Left kidney (tissue), 2 donors: ENCODE results near the gene ANKRD28. TPM values are rescaled to one million over a fixed set of nuclear protein-coding genes. Genes with fewer than 3 reads are reported as not detected.

Experiments used
- DNase-seq: peaks from one replicate; pipeline ENCODE4 v3.0.0-alpha.2; 2013
- polyA plus RNA-seq: library from polyadenylated mRNA; unstranded; fragments of 120-200 nt; gene quantifications from one replicate; pipeline ENCODE4 v1.2.1, GENCODE V29; 2013; ENCODE audit not compliant: insufficient read length

Gene ANKRD28
- polyA plus RNA-seq, 1 donor, result 63.2 TPM

DNA sequence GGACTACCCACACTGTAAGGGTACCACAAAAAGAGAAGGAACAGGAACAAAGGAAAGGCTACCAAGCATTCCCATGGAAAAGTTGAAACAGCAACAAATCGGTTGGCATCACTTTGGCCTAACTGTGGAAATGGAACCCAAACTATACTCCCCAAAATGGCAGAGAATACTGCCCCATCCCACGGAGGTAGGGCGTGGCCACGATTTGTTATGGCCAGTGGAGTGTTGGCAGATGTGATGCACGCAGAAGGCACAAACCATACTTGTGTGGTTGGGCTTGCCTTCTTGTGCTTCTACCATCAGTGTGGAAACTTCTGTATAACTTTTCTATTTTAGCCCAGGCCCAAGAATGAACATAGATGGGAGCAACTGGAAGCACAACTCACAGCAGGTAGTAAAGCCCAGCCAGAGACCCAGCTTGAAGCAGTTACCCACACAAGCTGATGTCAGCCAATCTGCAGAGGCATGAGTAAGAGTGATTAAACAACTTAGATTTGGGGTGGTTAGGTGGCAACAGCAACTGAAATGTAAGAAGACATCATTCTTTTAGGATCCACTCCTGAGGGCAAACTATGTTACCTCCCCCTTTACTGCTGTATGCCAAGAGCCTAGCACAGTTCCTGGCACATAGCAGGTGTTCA, 132.1 kb downstream of the ANKRD28 start:
- no peak for DNase-seq

DNA sequence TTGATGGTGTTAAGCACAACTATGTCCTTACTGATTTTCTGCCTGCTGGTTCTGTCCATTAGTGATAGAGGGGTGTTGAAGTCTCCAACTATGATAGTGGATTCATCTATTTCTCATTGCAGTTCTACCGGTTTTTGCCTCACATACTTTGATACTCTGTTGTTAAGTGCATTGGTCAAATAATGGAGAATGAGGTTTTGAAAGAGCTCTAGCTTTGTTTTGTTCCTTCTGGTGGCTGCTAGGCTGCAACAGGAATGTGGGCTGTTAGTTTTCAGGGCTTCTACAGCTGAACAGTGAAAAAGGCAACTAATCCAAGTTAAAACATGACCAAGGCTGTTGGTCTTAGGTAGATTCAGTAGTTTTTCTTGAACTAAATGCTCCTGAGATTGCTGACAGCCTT, 133.6 kb downstream of the ANKRD28 start:
- no peak for DNase-seq

DNA sequence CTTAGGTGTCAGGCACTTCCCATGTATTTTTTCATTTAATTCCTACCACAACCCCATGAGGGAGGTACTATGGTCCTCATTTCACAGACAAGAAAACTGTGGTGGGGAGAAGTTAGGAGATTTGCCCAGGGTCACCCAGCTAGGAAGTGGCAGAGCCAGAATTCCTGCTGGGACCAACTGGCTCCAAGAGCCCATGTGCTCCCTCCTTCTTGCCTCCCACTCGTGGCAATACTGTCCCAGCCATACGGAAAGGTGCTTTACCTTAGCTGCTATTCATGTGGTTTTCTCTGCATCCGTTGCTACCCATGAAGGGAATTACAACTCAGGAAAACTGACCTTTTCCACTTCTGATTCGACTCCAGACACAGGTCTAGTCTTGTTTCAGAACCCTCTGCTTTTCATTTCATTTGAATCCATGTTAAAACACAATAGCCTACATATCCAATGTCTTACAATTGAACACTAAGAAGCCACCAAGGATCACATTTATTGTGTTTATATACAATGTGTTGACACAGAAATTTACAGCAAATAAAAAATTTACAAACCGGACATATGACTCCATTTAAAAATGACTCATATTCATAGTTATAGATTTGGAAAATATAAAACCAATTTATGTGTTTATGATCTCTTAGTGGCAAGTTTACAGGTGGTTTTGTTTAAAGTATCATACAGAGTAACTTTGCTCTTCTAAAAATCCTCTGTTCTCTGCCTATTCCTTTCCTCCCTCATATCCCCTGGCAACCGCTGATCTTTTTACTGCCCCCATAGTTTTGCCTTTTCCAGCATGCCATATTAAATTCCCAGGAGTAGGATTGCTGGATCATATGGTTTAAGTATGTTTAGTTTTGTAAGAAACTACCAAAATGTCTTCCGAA, 137.5 kb downstream of the ANKRD28 start:
- no peak for DNase-seq

DNA sequence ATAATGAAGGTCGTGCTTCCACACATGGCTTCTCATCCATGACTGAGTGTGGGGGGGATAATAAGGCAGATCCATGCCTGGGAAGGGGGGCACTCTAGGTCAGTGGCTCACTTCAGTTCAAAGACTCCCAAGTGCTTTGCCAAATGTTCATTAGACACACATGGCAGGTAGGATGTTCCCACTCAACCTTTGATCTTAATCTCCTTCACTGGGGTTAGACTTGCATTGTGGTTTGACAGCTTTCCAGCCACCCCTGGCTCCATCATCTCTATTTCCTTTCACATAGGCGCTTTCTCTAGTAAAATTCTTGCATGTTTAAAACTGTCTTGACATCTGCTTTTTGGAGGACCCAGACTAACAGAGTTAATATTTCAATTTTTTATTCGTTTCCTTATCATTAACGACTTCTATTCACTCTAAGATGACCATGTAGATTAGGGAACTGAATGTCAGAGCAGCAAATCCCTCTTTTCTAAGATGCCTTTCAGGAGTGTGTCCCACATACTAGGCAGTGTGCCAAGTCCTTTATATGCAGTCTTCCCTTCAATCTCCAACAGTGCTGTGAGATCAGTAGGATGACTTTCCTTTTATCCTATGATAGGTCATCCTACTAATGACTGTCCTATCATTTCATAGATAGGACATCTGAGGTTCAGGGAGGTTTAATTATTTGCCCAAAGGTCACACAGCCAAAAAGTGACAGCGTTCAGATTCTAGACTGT, 138.4 kb downstream of the ANKRD28 start:
- DNase-seq, result no peak

DNA sequence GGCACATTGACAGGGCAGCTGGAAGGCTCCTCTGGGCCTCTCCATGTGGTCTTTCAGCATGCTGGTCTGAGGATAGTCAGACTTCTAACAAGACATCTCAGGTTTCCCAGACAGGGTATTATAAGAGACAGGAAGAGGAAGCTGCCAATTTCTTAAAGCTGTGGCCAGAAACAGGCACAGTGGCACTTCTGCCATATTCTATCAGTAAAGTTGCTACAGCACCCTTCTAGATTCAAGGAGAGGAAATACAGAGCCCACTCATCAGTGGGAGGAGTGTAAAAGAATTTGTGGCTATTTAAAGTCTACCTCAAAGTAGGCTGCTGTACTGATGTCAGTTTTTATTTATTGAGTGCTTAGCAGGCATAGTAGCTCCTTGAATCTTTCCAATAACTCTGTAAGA, 140.8 kb downstream of the ANKRD28 start:
- no peak for DNase-seq

DNA sequence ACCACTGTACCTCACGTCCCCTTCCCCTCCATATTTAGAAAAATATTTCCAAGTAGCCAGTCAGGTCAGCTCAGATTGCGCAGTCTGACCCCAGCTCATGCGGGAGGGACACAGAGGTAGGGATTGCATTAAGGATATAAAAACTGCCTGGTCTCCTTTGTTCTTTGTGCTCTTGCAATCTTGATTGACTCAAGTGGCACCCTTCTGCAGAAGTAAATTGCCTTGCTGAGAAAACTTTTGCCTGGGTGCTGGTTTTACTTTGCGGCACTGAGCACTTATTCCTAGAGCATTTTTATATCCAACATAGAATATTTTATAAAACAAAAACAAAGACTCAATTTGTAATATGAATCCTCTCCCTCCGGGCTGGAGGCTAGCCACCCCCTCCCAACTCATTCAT, 141.4 kb downstream of the ANKRD28 start:
- DNase-seq, result no peak

DNA sequence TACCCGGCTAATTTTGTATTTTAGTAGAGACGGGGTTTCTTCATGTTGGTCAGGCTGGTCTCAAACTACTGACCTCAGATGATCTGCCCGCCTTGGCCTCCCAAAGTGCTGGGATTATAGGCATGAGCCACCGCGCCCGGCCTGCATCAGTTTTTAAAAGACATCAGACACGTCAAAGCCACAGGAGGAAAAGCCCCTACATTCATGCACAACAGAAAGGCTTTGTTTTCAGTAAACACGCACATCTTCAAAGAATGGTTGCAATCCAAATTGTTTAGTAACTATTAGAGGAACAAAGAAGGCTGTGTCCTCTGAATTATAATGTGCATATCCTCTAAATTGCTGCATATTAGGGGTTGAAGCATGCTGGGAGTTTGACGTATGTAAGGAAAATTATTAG, 142.9 kb downstream of the ANKRD28 start:
- no peak for DNase-seq

DNA sequence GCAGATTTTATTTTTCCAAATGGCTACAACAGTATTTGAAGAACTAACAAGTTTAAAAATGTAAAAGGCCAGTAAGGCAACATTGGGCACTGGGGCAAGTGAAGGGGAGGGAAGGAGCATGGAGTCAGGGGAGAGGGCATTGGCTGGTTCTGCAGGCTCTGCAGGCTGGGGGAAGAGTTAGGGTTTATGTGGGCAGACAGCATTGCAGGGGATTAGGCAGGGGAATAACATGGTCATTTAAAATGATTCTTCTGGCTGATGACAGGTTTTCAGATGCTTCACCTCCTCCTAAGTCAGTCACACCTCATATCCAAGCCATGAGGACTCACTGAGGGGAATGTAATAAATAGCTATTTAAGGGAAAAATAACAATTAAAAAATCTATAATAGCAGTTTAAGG, 143.7 kb downstream of the ANKRD28 start:
- no peak for DNase-seq

DNA sequence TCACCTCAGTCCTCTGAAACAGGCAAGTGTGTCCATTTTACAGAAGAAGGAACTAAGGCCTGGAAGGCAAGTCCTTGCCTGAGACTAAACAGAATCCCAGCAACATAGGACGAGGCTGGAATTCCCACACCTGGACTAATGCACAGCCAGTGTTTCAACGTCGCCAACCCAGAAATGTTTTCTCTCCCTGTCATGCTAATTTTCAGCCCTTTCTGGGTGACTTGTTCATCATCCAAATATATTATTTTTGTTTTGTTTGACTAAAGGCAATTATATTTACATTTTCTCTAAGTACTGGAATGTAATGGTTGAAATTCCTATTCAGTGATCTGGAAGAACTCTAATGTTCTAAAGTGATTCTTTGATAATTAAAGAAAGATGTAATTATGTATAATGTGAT, 144.5 kb downstream of the ANKRD28 start:
- DNase-seq, result no peak

DNA sequence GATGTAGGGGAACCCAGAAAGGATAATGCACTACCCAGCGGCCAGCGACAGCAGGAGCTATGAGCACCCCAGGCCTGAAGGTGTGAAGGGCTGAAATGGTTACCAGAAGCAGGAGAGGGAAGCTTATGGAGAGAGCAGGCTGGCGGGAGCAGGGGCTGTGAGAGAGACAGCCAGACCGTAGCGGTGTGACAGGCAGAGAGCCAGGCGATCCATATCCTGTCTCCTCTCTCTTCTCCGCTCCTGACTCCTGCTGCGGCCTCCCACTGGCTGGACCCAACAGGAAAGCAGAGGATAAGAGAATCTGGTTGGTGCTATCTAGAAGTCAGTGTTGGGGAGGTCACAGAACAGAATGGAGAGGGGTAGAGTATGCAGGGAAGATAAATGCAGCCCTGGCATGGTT, 146.4 kb downstream of the ANKRD28 start:
- DNase-seq, result no peak

DNA sequence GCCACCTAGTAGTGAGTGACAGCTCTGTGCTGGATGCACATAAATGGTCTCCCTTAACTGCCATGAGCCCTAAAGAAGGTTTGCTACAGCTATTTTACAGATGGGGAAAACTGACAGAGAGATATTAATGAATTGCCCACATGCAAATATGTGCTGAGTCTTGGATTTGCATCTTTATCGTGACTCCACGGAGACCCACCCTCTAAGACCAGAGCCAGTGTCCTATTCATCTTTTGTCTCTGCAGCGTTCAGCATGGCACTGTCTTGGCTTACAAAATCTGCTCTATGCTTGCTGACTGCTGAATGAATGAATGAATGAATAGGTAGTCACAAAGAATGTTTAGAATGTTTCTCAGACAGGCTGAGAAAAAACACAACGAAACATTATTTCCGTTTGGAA, 147.9 kb downstream of the ANKRD28 start:
- DNase-seq, result no peak

DNA sequence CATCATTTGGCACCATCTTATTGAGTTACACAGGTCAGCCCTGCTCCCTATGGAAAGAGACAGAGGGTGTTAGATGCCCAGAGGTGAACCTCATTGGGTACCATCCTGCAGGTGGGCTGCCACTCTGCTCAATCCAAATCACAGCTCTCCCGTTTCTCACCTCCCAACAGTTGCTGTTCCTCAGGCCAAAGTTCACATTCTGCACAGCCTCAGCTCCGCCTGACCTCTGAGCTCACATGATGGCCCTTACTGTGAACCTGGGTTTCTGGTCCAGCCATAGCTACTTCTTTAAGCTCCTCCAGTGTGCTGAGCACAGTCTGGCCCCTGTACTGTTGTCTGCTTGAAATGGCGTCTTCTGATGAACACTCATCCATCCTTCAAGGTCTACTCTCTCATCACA, 148.4 kb downstream of the ANKRD28 start:
- no peak for DNase-seq

DNA sequence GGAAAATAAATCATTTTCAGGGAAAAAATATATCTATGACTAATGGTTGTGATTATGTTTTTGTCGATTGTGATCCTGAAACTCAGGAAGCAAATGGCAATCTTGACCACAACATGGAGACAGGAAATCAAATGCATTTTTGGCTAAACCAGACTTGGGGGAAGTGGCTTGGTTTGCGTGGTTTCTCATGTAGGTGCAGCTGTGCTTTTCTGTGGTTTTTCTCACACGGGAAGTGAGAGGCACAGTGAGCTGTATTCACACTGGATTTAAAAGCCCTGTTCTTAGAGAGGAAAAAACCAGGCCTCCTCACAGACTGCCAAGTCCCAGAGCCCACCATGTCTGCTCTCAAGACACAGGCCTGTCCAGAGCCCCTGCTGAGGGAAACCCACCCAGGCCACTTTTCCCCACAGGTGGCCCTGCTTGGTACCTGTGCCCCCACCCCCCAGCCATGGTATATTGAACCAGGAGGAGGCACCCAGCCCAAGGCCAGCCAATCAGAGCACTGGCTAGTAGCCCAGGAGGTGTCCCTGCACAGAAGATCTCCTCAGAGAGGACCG, 150.1 kb downstream of the ANKRD28 start:
- DNase-seq, result no peak

DNA sequence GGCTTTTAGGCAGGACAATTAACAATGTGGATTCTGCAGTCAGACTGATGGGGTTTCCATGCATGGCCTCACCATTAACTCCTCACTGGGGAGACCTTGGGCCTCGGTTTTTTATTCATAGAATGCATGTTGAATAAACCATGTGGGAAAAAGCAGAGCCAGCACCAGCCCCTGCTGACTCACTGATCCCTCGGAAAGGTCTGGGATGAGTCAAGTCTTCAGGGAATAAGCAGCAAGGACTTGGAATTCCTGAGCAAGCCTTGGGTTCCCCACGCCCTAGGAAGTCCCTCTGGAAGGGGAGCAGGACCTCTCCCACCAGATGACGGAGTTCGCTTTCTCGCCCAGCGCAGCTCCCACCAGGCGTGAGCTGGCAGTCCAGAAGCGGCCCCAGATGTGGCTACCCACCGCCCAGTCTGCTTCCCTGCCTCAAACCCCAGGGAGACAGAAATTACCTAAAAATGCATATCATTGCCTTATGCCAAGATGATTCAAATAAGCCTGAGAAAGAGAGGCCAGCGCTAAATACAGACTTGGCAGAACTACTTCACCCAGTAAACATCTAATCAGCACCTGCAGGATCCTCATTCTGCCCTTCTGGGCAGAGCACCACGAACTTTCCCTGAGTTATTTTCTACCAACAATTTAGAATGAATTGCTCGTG, 150.8 kb downstream of the ANKRD28 start:
- DNase-seq, result no peak

DNA sequence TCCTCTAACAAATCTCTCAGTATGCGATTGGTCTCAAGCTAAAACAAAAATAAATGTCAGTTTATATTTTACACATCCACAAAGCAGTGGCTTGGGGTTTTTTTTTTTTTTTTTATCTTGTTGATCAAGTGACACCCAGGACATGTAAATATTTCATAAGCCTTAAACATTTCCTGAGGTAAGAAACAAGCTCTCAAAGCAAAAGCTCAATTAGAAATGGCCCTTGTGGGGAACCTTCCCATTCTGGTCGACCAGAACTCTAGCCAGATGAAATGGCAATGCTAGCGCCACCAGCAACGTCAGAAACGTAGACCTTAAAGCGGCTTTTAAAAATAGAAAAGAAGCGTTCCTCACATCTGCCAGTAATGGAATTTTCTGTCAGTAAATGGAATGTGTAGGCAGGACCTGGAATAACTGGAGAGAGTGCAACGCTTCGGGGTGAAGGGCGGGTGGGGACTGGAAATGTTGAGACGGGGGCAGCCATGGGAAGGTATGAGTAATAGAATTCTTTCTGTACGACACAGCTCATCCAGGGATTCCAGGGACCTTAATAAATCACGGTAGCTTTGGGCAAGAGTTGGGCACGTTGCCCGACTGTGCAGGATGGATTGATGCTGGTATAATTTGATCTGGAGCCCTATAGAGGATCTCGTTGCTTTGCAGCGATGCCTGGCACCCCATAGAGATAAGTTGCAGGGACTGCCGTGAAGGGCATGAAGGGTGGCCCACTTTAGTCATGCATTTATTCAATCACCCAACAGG, 151.9 kb downstream of the ANKRD28 start:
- DNase-seq, result no peak

DNA sequence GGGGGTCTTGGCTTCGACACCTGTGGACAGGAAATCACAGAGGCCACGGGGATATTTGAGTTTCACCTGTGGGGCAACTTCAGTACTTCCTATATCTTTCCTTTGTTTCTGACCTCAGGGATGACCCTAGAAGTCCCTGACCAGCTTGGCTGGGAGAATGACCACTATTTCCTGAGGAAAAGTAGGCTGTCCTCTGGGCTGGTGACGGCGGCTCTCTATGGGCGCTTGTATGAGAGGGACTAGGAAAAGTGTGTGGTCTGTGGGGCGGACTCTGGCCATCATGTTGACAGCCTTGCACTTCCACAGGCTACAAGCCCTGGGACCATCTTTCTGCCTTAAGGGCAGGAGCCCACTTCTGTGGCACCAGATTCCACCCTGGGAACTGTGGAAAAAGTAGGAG, 152.5 kb downstream of the ANKRD28 start:
- DNase-seq, result no peak

DNA sequence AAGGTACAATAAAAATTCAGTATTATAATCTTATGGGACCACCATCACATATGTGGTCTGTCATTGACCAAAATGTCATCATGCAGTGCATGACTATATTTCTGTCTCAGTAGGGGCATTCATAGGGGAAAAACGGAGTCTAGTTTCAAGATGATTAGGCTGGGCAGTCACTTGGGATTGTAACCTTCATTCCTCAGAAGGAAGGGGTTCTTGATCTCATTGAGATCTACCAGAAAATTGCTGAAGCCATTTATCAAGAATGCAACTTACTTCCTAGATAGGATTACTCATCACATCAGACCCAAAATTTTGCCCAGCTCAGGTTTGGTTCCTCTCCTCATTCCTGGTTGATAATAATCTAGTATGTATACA, 158.9 kb downstream of the ANKRD28 start:
- DNase-seq, result no peak

DNA sequence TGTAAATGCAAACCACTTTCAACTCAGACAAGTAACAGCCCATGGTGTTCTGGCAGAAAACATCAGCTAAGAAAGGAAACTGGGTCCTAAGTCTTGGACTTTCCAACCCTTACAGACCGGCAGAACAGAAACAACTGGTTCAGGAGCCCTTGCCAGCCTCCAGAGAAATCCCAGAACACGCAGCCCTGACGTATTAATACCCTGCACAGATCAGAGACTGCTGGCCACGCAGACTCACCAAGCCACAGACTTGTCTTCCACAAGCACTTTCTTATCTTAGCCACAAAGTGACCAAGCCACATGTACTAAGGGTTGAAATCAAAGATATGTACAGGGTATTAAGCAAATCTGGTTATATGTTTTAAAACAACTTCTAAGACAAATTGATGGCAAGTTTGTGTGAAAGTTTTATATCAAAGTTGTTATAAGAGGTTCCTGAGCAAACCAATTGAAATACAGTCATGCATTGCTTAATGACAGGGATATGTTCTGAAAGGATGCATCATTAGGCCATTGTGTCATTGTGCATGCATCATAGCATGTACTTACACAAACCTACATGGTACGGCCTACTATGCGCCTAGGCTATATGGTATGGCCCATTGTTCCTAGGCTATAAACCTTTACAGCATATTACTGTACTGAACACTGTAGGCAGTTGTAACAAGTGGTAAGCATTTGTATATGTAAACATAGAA, 159.4 kb downstream of the ANKRD28 start:
- DNase-seq, result no peak

DNA sequence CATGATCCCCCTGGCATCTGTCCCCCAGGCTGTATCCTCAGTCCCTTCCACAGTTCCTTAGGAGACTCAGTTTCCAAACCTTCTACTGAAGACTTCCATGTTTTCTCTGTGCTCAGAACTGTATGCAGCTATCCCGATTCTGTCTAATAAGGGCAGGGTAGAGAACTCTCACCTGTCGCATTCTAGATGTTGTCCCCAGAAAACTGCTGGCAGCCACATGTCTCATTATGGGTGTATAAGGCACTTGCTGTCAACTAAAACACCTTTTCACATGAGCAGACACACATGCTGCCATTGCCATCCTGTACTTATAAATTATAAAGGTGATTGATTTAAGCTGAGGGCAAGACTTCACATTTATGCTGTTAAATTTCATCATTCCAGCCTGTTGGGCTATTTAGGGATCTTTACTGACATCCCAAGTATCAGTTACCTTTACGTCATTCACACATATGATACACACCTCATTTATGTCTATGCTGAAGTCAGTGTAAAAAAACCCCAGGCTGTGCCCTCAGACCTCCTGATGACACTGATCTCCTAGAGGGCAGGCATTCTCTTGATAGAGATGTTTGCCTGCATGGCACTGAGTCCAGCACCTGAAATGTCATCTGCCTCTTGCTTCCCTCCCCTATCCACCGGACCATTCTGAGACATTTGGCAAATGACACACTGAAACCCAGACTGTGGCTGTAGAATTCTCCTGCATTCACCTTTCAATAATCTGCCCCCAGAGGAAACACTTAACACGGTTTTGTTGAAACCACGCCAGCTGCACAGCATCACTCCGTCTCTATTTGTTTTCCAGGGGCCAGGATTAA, 160.4 kb downstream of the ANKRD28 start:
- no peak for DNase-seq
